Lung (tissue), 12 donors: ENCODE measurements around the gene CCDC92. TPM values are rescaled to one million over a fixed set of nuclear protein-coding genes. Genes with fewer than 3 reads are reported as not detected.

Source experiments
- ATAC-seq: fragments of 200-7000 bp; cut with Tn5 transposase; one replicate; pipeline ENCODE4 v1.9.1; 2020; ENCODE audit warnings: moderate number of reproducible peaks; ENCODE audit not compliant: insufficient read depth, low FRiP score
- DNase-seq, 3 donors: peaks; one replicate each; pipeline ENCODE4 v3.0.0-alpha.2; 2013 to 2017
- H3K27ac ChIP-seq, 2 donors: one replicate each; pipeline ENCODE4 v1.5.1; 2013; ENCODE audit warnings: mild to moderate bottlenecking in 2 of 2, moderate library complexity in 2 of 2, control low read depth in 1 of 2, inconsistent platforms in 1 of 2, low read depth in 1 of 2, low read length in 1 of 2
- H3K27me3 ChIP-seq, 3 donors: one replicate each; pipeline ENCODE4 v1.5.1; 2013; ENCODE audit warnings: low read length in 2 of 3; ENCODE audit not compliant: control insufficient read depth in 3 of 3, insufficient read depth in 3 of 3
- H3K36me3 ChIP-seq, 4 donors: one replicate each; pipeline ENCODE4 v1.5.1; 2013; ENCODE audit warnings: low read length in 4 of 4, mild to moderate bottlenecking in 1 of 4, moderate library complexity in 1 of 4; ENCODE audit not compliant: control insufficient read depth in 4 of 4, insufficient read depth in 4 of 4
- H3K4me1 ChIP-seq, 5 donors: one replicate each; pipeline ENCODE4 v1.5.1; 2013; ENCODE audit warnings: low read length in 5 of 5, mild to moderate bottlenecking in 2 of 5, moderate library complexity in 1 of 5; ENCODE audit not compliant: control insufficient read depth in 5 of 5, insufficient read depth in 5 of 5
- H3K4me3 ChIP-seq: one replicate; pipeline ENCODE4 v1.5.1; 2013; ENCODE audit warnings: mild to moderate bottlenecking, control low read depth, moderate library complexity
- H3K9ac ChIP-seq, 2 donors: one replicate each; pipeline ENCODE4 v1.5.1; 2013; ENCODE audit warnings: low read length in 2 of 2, control low read depth in 1 of 2; ENCODE audit not compliant: insufficient read depth in 1 of 2
- H3K9me3 ChIP-seq, 4 donors: one replicate each; pipeline ENCODE4 v1.5.1; 2013; ENCODE audit warnings: low read length in 3 of 4, mild to moderate bottlenecking in 1 of 4, moderate library complexity in 1 of 4; ENCODE audit not compliant: control insufficient read depth in 4 of 4, insufficient read depth in 3 of 4
- WGBS, 2 donors: extraction: QIAGEN DNeasy Blood & Tissue Kit; methylation state at CpG; one replicate each; pipeline ENCODE4 v1.1.7; 2013; 5-methylcytosine and 5-hydroxymethylcytosine counted together
- polyA plus RNA-seq, 2 donors: library from polyadenylated mRNA; stranded (reverse); fragments of 200-250 nt; gene quantifications; one replicate each; pipeline ENCODE4 v1.2.1, GENCODE V29; 2013
- total RNA-seq, 2 donors: library from RNA; depleted of rRNA in 1 of 2; stranded (reverse); fragments of >200 nt in 1 of 2; gene quantifications; one replicate each; pipeline ENCODE4 v1.2.1, GENCODE V29; 2014 to 2021
- TF ChIP-seq, protein P1 (sequence below): IDR thresholded peaks from 2 replicates; pipeline ENCODE4 v1.5.1; 2012; ENCODE audit warnings: mild to moderate bottlenecking; ENCODE audit errors: control extremely low read depth, extremely low read depth
- donor health status: control.
- donor health status: control.
- donor health status: Bipolar disorder and iron deficiency.
- donor health status: healthy.
- donor health status: DM: yes; HTN: yes; CAD: no.

The CCDC92 gene
- total and polyA plus RNA-seq, 4 donors = 17.7 to 55.5 (median 34.8) TPM

DNA sequence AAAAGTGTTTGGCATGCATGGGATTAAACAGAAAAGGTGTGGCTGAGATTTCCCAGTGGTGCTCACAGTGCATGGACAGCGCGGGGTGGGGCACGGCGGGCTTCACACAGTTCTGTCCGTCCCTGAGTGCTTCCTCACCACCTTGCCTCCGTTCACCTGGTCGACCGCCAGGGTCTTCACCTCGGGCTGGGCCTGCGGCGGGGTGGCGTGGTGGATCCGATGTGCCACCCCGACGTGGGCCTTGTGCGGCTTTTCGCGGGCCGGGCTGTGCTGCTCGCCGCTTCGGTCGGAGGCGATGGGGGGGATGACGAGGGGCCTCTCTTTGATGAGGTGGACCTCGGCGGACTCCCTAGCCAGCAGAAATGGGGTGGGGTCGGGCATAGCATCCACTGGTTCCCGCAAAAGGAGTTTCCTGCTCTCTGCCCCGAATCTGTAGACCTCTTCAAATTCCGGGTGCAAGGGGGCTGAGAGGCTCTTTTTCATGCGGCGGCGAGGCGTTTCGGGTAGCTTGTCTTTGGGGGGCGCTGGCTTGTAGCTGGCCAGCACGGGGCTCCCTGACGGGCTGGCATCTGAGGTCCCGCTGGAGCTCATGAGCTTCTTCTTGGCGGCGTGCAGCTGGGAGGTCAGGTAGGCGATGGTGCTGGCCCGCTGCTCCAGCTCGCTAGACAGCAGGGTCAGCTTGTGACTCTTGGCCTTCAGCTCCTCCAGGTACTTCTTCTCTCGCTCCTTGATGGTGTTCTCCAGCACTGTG is 35.5 kb downstream of the CCDC92 start:
- peaks cover 0 to 4% (median 1%) of the 10 kb centered on the region in 4 donors for H3K9me3 ChIP-seq
- no peak for ATAC-seq
- peaks cover 1 to 24% (median 14%) of the 10 kb centered on the region in 4 donors for H3K36me3 ChIP-seq
- 94 to 96% methylated on average over 46 of the region's 46 CpGs for WGBS, 2 donors
- DNase-seq = no peak
- peak overlapping the region in 1 of 2 donors; percentile 31 for H3K27ac ChIP-seq
- TF ChIP-seq, protein P1, sequence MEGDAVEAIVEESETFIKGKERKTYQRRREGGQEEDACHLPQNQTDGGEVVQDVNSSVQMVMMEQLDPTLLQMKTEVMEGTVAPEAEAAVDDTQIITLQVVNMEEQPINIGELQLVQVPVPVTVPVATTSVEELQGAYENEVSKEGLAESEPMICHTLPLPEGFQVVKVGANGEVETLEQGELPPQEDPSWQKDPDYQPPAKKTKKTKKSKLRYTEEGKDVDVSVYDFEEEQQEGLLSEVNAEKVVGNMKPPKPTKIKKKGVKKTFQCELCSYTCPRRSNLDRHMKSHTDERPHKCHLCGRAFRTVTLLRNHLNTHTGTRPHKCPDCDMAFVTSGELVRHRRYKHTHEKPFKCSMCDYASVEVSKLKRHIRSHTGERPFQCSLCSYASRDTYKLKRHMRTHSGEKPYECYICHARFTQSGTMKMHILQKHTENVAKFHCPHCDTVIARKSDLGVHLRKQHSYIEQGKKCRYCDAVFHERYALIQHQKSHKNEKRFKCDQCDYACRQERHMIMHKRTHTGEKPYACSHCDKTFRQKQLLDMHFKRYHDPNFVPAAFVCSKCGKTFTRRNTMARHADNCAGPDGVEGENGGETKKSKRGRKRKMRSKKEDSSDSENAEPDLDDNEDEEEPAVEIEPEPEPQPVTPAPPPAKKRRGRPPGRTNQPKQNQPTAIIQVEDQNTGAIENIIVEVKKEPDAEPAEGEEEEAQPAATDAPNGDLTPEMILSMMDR = no peak
- H3K27me3 ChIP-seq = no peaks in the 10 kb centered on the region
- H3K9ac ChIP-seq = no peak overlapping the region
- H3K4me1 ChIP-seq = peaks cover 0 to 10% (median 3%) of the 10 kb centered on the region in 5 donors
- no peak overlapping the region for H3K4me3 ChIP-seq

- ATAC-seq (no peak), DNase-seq (no peak)
- peaks cover 0 to 24% (median 9%) of the 10 kb centered on the region in 4 donors for H3K36me3 ChIP-seq
- no peak overlapping the region for H3K9ac ChIP-seq
- 94 to 96% methylated on average over 18 of the region's 18 CpGs for WGBS, 2 donors
- H3K27ac ChIP-seq = no peak overlapping the region
- H3K9me3 ChIP-seq = no peaks in the 10 kb centered on the region
- no peak overlapping the region for H3K4me3 ChIP-seq
- peaks cover 0 to 5% (median 3%) of the 10 kb centered on the region in 5 donors for H3K4me1 ChIP-seq
- TF ChIP-seq, protein P1 = no peak
- H3K27me3 ChIP-seq = no peaks in the 10 kb centered on the region
These were observed 36.2 kb downstream of the CCDC92 start for GRCh38 chr12:123936471-123936870.

- no peak overlapping the region for H3K9ac ChIP-seq
- H3K4me3 ChIP-seq = no peak overlapping the region
- DNase-seq = no peak
- no peaks in the 10 kb centered on the region for H3K27me3 ChIP-seq
- peaks cover 0 to 5% (median 3%) of the 10 kb centered on the region in 5 donors for H3K4me1 ChIP-seq
- H3K9me3 ChIP-seq = no peaks in the 10 kb centered on the region
- no peak for ATAC-seq
- TF ChIP-seq, protein P1 = no peak
- WGBS, 2 donors = 79 to 96% methylated on average over 7 of the region's 7 CpGs
- H3K27ac ChIP-seq = no peak overlapping the region
- peaks cover 0 to 20% (median 7%) of the 10 kb centered on the region in 4 donors for H3K36me3 ChIP-seq
These were observed 36.7 kb downstream of the CCDC92 start for GRCh38 chr12:123935956-123936355.
